Right cardiac atrium (tissue), 5 donors: ENCODE data around the gene KRT13. TPM values are rescaled to one million over a fixed set of nuclear protein-coding genes. Genes with fewer than 3 reads are reported as not detected.
A peak's percentile ranks its signal among the peaks of the same experiment; 100 is the strongest.

Source experiments
- ATAC-seq, 2 donors: fragments of 200-7000 bp; cut with Tn5 transposase; one replicate each; pipeline versions ENCODE4 v1.8.0 to v1.9.1; 2020; ENCODE audit warnings: moderate library complexity in 2 of 2, mild to moderate bottlenecking in 1 of 2
- DNase-seq, 3 donors: peaks; one replicate each; pipeline ENCODE4 v3.0.0-alpha.2; 2020
- H3K27ac ChIP-seq: one replicate; pipeline ENCODE4 v1.5.1; 2013; ENCODE audit warnings: mild to moderate bottlenecking, low read length, control low read depth, moderate library complexity
- H3K27me3 ChIP-seq: one replicate; pipeline ENCODE4 v1.6.1; 2013; ENCODE audit not compliant: control insufficient read depth, insufficient read depth
- H3K4me1 ChIP-seq: one replicate; pipeline ENCODE4 v1.6.1; 2013; ENCODE audit warnings: low read length; ENCODE audit not compliant: control insufficient read depth, insufficient read depth
- H3K4me3 ChIP-seq: one replicate; pipeline ENCODE4 v1.5.1; 2013; ENCODE audit warnings: low read length, control low read depth
- H3K9me3 ChIP-seq: one replicate; pipeline ENCODE4 v1.6.1; 2013; ENCODE audit warnings: low read length; ENCODE audit not compliant: control insufficient read depth
- WGBS: extraction: QIAGEN DNeasy Blood & Tissue Kit; methylation state at CpG from one replicate; pipeline ENCODE4 v1.1.7; 2013; 5-methylcytosine and 5-hydroxymethylcytosine counted together
- intact Hi-C, 4 donors: fragments of 100-400 bp; cut with DNase I; formaldehyde crosslinking; loops; one replicate each; pipeline versions ENCODE4 v1.11.0 to v1.14.0; 2022 to 2023
- polyA plus RNA-seq: library from polyadenylated mRNA; stranded (reverse); fragments of 200-250 nt; gene quantifications from one replicate; pipeline ENCODE4 v1.2.3, GENCODE V29; 2013
- total RNA-seq, 4 donors: library from RNA; stranded (reverse); fragmentation: NEBNext Ultra II Directional; extraction: Animal tissue kit (Norgen Biotek cat#: 25700); gene quantifications; one replicate each; pipeline ENCODE4 v1.2.1, GENCODE V29; 2021
- donor health status: healthy with polysubstance abuse.
- donor health status: DM: no; HTN: yes; CAD: no.
- donor health status: DM: no; HTN: no; CAD: no.
- donor health status: DM: no; HTN: yes; CAD: no; lungs with severe emphysema.
- donor health status: DM: yes; HTN: yes; CAD: no.

Gene KRT13
- total and polyA plus RNA-seq, 5 donors, result 2.1 TPM; not detected in 4

DNA sequence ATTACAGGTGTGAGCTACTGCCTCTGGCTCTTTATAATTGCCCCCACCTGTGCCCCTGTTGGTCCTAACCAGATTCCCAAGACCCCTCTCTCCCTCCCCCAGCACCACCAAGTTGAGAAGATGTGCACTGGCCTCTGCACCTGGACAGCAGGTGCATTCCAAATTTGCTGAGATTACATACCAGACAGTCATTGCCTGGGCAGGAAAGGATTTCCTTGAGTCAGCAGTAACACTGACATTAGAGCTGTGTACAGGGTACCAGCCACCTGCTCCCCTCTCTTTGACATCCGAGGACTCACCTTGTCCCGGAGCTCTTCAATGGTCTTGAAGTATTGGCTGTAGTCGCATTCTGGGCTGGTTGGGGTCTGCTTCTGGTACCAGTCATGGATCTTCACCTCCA, 12.6 kb upstream of the KRT13 start:
- Histone ChIP-seq H3K4me3 (no peak overlapping the region), H3K27ac (no peak overlapping the region), H3K27me3 (no peaks in the 10 kb centered on the region), H3K4me1 (no peaks in the 10 kb centered on the region), H3K9me3 (no peaks in the 10 kb centered on the region)
- 93% methylated on average over 3 of the region's 3 CpGs for WGBS
- DNase-seq (no peak), ATAC-seq (no peak)
- intact Hi-C loops, result no loop called here

DNA sequence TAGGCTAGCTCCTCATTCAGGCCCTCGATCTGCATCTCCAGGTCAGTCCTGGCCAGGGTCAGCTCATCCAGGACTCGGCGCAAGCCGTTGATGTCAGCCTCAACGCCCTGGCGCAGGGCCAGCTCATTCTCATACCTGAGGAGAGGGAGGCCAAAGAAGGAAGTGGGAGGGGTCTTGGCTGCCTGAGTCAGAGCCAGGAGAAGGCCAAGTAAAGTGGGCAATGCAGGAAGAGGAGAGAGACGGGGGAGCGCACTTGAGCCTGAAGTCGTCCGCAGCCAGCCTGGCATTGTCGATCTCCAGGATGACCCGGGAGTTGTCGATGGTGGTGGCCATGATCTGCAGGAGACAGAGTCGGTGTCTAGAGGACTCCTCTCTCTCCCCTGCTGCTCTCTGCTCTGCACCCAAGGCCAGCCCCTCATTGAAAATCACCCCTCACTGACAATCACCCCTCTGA, 11.4 kb upstream of the KRT13 start:
- Histone ChIP-seq H3K27me3 (no peaks in the 10 kb centered on the region), H3K4me1 (no peaks in the 10 kb centered on the region), H3K27ac (no peak overlapping the region), H3K4me3 (no peak overlapping the region), H3K9me3 (no peaks in the 10 kb centered on the region)
- WGBS, result 82% methylated on average over 14 of the region's 14 CpGs
- no peak for DNase-seq
- no peak for ATAC-seq
- intact Hi-C loops, result no loop called here

DNA sequence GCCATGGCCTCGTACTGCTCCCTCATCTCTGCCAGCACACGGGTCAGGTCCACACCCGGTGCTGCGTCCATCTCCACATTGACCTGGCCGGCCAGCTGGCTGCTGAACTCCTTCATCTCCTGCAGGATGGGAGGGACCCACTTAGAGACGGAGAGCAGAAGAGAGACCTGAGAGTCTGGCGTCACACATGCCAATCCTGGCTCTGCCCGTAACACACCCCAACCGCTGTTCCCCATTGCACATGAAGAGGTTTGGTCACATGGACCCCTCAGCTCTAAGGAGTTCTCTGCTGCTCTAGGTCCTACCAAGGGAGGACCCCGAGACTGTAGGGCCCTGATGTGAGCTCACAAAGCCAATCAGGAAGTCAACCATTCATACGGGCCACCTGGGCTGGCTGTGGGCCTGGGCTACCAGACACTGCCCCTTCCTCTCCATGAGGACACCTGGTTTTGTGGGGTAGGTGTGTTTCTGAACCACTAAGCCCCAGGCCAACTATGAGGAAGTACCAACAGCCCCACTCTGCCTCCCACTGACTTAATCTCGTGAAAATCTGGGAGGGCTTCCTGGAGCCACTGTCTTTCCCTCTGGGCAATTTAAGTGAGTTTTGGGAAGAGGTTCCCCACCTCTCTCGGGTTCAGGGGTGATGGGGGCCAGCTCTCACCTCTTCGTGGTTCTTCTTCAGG, 10.9 kb upstream of the KRT13 start:
- WGBS, result 87% methylated on average over 14 of the region's 14 CpGs
- intact Hi-C loops, result no loop called here
- ATAC-seq (no peak), DNase-seq (no peak)
- no peaks in the 10 kb centered on the region for H3K9me3 ChIP-seq
- no peaks in the 10 kb centered on the region for H3K27me3 ChIP-seq
- H3K4me3 ChIP-seq, result no peak overlapping the region
- no peaks in the 10 kb centered on the region for H3K4me1 ChIP-seq
- H3K27ac ChIP-seq, result no peak overlapping the region

DNA sequence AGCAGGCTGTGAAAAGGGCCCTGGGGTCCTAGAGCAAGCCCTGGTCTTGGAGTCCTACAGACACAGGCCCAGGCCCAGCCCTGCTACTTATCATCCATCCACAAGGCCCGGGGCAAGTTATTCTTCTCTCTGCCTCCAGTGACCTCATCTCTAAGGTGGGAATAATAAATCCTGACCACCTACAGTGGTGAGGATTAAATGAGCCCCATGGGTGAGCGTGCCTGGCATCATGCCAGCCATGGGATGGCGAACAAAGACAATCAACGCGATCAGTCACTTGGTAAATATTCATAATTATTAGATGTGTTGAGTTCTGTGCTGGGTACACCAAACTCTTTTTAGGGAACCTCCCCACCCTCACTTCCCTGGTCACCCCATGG, 7.7 kb upstream of the KRT13 start:
- Histone ChIP-seq H3K27me3 (no peaks in the 10 kb centered on the region), H3K27ac (no peak overlapping the region), H3K4me1 (no peaks in the 10 kb centered on the region), H3K4me3 (no peak overlapping the region), H3K9me3 (no peaks in the 10 kb centered on the region)
- no peak for ATAC-seq
- 73% methylated on average over 5 of the region's 5 CpGs for WGBS
- intact Hi-C loops, result no loop called here
- DNase-seq, result no peak

DNA sequence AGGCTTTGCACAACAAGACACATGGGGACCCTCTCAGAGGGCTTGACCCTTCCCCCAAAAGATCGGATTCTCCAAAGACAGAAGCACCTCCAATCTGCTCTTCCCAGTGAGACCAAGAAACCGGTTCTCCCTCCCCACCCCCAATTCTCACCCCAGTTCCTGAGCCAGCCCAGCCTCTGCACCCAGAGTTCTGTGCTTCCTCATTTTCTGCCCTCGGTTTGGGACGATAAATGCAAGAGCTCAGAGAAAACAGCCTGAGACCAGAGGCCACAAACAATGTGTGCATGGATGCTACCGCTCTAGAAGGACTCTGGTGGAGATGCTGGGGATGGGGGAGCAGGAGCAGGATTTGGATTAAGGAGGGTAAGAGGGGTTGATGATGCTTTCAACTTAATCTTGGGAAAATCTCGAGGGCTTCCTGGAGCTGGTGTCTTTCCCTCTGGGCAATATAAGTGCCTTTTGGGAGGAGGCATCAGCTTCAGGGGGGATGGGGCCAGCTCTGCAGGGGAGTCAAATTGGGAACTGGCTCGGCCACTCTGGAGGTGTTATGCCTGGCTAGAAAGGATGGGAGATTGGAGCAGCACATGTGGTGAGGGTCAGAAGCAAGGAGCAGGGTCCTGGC, 7.2 kb upstream of the KRT13 start:
- Histone ChIP-seq H3K4me3 (no peak overlapping the region), H3K9me3 (no peaks in the 10 kb centered on the region), H3K27ac (no peak overlapping the region), H3K4me1 (no peaks in the 10 kb centered on the region), H3K27me3 (no peaks in the 10 kb centered on the region)
- intact Hi-C loops, result no loop called here
- DNase-seq, result no peak
- no peak for ATAC-seq
- WGBS, result 57% methylated on average over 7 of the region's 7 CpGs

DNA sequence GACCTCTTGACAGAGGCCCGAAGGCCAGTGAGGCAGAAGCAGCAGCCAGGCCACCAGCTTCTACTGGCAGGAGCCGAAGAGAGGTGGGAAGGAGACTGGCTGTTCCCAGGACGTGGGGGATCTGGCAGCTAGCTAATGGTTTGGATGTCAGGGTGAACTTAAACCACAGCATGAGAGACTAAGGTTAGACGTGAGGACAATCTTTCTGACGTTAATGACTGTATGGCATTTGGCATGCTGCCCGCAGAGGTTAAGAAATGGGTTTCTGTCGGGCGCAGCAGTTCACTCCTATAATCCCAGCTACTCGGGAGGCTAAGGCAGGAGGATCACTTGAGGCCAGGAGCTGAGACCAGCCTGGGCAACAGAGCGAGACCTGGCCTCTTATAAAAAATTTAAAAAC, 6.3 kb upstream of the KRT13 start:
- DNase-seq (no peak), ATAC-seq (no peak)
- no peaks in the 10 kb centered on the region for H3K4me1 ChIP-seq
- H3K27me3 ChIP-seq, result no peaks in the 10 kb centered on the region
- no peak overlapping the region for H3K4me3 ChIP-seq
- no peaks in the 10 kb centered on the region for H3K9me3 ChIP-seq
- WGBS, result 75% methylated on average over 10 of the region's 10 CpGs
- intact Hi-C loops, result no loop called here
- H3K27ac ChIP-seq, result no peak overlapping the region

DNA sequence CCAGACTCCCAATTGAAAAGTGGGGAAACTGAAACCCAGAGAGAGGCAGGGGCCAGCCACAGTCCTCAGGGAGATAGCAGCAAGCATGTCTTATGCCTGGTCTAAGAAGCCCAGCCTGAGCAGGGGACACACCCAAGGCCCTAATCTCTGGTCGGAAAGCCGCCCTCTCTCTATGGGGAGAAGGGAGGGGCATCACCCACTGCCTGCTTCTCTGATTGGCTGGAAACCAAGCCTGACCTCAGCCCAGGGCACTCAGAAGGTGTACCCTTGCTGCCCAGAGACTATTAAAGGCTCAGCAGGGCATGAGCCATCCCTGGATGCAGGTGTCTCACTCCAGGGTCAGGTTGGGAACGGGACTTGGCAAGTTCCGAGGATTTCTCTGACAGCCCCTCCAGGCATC, 5.7 kb upstream of the KRT13 start:
- WGBS, result 57% methylated on average over 4 of the region's 4 CpGs
- DNase-seq, result no peak
- no peaks in the 10 kb centered on the region for H3K9me3 ChIP-seq
- no peak overlapping the region for H3K27ac ChIP-seq
- H3K4me1 ChIP-seq, result no peaks in the 10 kb centered on the region
- peak in 1 of 2 donors; percentile 57 for ATAC-seq
- intact Hi-C loops, result no loop called here
- no peaks in the 10 kb centered on the region for H3K27me3 ChIP-seq
- H3K4me3 ChIP-seq, result no peak overlapping the region

DNA sequence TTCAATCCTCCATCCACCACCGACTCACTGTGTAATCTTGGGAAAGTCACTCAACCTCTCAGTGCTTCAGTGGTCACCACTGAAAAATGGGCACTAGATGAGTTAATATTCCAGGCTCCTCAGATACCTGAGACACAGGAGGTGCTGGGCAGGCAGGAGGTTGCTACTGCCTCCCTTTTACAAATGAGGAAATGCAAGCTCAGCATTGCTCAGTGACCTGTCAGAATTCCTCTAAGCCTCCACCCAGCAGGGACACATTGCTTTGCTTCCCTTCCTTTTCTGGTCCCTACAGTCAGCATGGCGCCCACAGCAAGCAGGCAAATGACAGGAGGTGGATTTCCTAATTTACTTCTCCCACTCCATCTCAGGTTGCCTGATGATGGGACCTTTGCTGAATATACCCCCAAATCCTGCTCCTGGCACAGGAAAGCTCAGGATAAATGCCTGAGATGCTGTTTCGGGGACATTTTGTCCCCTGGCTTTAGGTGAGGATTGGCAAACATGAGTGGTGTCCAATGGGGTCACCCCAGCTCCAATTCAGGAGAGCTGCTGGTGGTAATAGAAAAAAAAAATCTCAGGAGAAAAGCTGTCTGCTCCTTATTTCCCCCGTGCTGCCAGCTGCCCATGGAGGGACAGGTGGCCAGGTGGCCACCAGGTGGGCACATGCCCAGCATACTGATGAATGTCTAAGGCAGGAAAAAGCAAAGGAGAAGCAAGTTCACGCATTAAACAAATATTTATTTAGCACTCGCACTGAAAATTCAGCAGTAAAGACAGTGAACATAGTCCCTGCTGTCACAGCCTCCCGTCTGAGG, 5.0 kb upstream of the KRT13 start:
- ATAC-seq (no peak), DNase-seq (no peak)
- H3K4me3 ChIP-seq, result no peak overlapping the region
- H3K27ac ChIP-seq, result no peak overlapping the region
- H3K4me1 ChIP-seq, result no peaks in the 10 kb centered on the region
- no peaks in the 10 kb centered on the region for H3K9me3 ChIP-seq
- no peaks in the 10 kb centered on the region for H3K27me3 ChIP-seq
- intact Hi-C loops, result no loop called here
- WGBS, result 76% methylated on average over 7 of the region's 7 CpGs

DNA sequence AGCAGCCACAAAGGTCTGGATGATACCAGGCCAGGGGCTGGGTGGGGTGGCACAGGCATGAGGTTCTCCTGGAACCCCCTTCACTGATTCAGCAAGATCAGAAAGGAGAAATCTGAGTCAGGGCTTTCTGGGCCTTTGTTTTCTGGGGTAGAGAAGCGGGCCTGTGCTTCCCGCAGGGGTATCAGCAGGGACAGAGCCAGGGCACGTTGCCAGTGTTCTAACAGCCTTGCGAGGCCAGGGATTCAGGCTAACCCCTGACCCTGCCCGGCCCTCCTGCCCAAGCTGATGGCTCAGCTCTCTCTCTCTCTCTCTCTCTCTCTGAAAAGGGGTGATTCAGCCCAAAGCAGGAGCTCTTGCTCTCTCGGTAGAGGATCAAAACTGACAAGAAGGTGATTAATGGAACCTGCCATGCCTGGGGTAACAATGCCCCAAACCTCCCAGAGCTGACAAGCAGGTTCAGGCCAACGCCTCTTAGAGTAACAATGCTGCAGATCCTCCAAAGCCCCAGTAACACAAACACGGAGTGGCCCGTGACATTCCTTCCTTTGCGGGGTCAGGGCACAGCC, 2.0 kb upstream of the KRT13 start:
- H3K9me3 ChIP-seq, result no peaks in the 10 kb centered on the region
- H3K4me3 ChIP-seq, result no peak overlapping the region
- 44% methylated on average over 10 of the region's 10 CpGs for WGBS
- intact Hi-C loops, result no loop called here
- H3K27me3 ChIP-seq, result no peaks in the 10 kb centered on the region
- ATAC-seq (no peak), DNase-seq (no peak)
- H3K27ac ChIP-seq, result no peak overlapping the region
- H3K4me1 ChIP-seq, result no peaks in the 10 kb centered on the region

DNA sequence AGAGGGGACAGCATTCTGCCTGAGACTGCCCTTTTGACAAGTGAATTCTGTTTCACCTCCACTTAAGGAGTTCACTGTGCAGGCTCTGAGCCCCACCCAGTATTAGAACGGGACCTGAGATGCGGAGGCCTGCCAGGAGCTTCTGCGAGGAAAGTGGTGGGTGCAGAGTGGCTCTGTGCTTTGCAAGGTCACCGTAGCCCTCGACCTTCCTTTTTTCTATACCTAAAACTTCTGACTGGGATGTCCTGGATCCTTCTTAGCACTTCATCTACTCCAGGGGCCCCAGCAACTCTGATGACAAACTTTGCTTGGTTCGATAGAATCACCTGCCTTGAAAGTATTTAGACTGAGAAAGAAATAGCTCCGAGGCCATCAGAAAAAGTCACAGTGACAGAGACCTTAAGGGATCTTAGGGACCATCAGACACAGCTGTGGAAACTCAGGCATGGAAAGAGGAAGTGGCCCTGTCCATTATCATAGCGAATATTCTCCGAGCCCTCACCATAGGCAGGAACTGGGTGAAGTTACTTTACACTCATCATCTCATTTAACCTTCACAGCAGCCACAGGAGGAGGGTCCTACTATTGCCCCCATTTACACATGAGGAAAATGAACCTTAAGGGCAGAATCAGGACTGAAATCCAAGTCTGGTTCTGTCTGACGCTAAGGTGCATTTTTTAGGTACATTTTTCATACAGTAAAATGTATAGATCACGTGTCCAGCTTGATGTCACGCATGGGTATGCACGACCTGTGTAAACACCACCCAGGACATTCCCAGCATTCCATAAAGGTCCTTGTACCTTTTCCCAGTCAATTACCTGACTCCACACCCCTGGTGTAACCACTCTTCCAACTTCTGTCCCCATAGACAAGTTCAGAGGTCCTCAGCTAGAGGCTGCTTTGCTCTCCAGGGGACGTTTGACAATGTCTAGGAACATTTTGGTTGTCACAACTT, 676 bp upstream of the KRT13 start:
- intact Hi-C loops, result no loop called here
- Histone ChIP-seq H3K4me1 (no peaks in the 10 kb centered on the region), H3K4me3 (no peak overlapping the region), H3K9me3 (no peaks in the 10 kb centered on the region), H3K27ac (no peak overlapping the region), H3K27me3 (no peaks in the 10 kb centered on the region)
- ATAC-seq (no peak), DNase-seq (no peak)
- WGBS, result 80% methylated on average over 14 of the region's 14 CpGs
